Adipocyte (in vitro differentiated cells): ENCODE data around the gene MCHR1.

Experiments
- DNase-seq: peaks from one replicate; pipeline ENCODE4 v3.0.0-alpha.2; 2015; ENCODE audit warnings: low read depth
- H3K27me3 ChIP-seq: replicated peaks from 2 replicates; pipeline ENCODE4 v1.7.0; 2013; ENCODE audit warnings: mild to moderate bottlenecking, low read length, moderate library complexity; ENCODE audit not compliant: control insufficient read depth, insufficient read depth
- H3K36me3 ChIP-seq: 2 replicates; pipeline ENCODE4 v1.7.0; 2013; ENCODE audit warnings: low read length, mild to moderate bottlenecking, moderate library complexity; ENCODE audit not compliant: control insufficient read depth, insufficient read depth, severe bottlenecking
- H3K4me1 ChIP-seq: 2 replicates; pipeline ENCODE4 v1.7.0; 2013; ENCODE audit warnings: mild to moderate bottlenecking, low read length, moderate library complexity; ENCODE audit not compliant: control insufficient read depth, insufficient read depth
- H3K4me3 ChIP-seq: 2 replicates; pipeline ENCODE4 v1.7.0; 2013; ENCODE audit warnings: mild to moderate bottlenecking, low read length, moderate library complexity
- H3K9ac ChIP-seq: 2 replicates; pipeline ENCODE4 v1.7.0; 2013; ENCODE audit warnings: mild to moderate bottlenecking, low read length, moderate library complexity
- H3K9me3 ChIP-seq: 2 replicates; pipeline ENCODE4 v1.7.0; 2013; ENCODE audit warnings: mild to moderate bottlenecking, low read length, moderate library complexity; ENCODE audit not compliant: control insufficient read depth

The MCHR1 gene

DNA sequence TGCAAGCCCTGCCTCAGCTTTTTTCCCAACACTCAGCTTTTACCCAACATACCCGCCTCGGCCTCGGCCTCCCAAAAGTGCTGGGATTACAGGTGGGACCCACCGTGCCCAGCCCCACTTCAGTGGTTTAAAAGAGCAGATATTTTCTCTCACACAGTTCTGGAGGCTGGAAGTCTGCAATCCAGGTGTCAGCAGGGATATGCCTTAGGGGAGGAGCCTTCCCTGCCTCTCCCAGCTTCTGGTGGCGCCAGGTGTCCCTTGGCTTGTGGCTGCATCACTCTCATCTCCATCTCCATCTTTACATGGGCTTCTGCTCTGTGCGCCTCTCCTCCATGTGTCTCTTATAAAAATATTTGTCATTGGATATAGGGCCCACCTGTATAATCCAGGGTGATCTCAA, 50.0 kb downstream of the MCHR1 start:
- H3K4me3 ChIP-seq = no peak overlapping the region
- no peak overlapping the region for H3K9ac ChIP-seq
- H3K4me1 ChIP-seq = peaks cover 14% of the 10 kb centered on the region
- H3K9me3 ChIP-seq = no peaks in the 10 kb centered on the region
- no peak for DNase-seq
- H3K36me3 ChIP-seq = no peaks in the 10 kb centered on the region
- H3K27me3 ChIP-seq = no peaks in the 10 kb centered on the region
